Testis (tissue), 3 donors: ENCODE measurements around the gene DUS1L. TPM values are rescaled to one million over a fixed set of nuclear protein-coding genes. Genes with fewer than 3 reads are reported as not detected.

Source experiments
- DNase-seq: peaks from one replicate; pipeline ENCODE4 v3.0.0-alpha.2; 2019
- H3K27ac ChIP-seq, 2 donors: fragments of 200-600 bp; sonication (generic); one replicate each; pipeline ENCODE4 v1.5.1; 2019
- H3K27me3 ChIP-seq: fragments of 200-600 bp; sonication (generic); one replicate; pipeline ENCODE4 v1.5.1; 2019
- H3K36me3 ChIP-seq: fragments of 200-600 bp; sonication (generic); one replicate; pipeline ENCODE4 v1.5.1; 2017; ENCODE audit warnings: low read depth; ENCODE audit errors: missing control alignments
- H3K4me1 ChIP-seq: fragments of 200-600 bp; sonication (generic); one replicate; pipeline ENCODE4 v1.5.1; 2019
- H3K4me3 ChIP-seq, 2 donors: fragments of 200-600 bp; sonication (generic); one replicate each; pipeline ENCODE4 v1.5.1; 2017 to 2019
- H3K9me3 ChIP-seq: fragments of 200-600 bp; sonication (generic); one replicate; pipeline ENCODE4 v1.5.1; 2017
- POLR2A ChIP-seq: fragments of 450-650 bp; IDR thresholded peaks from one replicate; pipeline ENCODE4 v1.6.1; 2017; ENCODE audit warnings: antibody characterized with exemption, mild to moderate bottlenecking, moderate library complexity
- WGBS, 2 donors: methylation state at CpG; one replicate each; pipeline ENCODE4 v1.1.5; 2018; 5-methylcytosine and 5-hydroxymethylcytosine counted together
- intact Hi-C: fragments of 100-400 bp; cut with DNase I; formaldehyde crosslinking; loops from one replicate; pipeline ENCODE4 v1.15.1; 2023; ENCODE audit warnings: low total_unique reads
- polyA plus RNA-seq: library from polyadenylated mRNA; stranded (reverse); fragments of 350-450 nt; fragmentation: Illumina TruSeq; extraction: RNeasy Lipid Tissue Mini Kit (QIAGEN cat#74804); gene quantifications from one replicate; pipeline ENCODE4 v1.2.3, GENCODE V29; 2014; ENCODE audit warnings: low read depth, low replicate concordance; ENCODE audit not compliant: insufficient read depth
- total RNA-seq, 2 donors: library from RNA; depleted of rRNA; stranded (reverse); fragments of >200 nt; gene quantifications; one replicate each; pipeline ENCODE4 v1.2.3, GENCODE V29; 2016
- TF ChIP-seq, protein P1 (sequence below), 3 experiments: fragments of 450-650 bp in 2 of 3; fragments of 200-600 bp in 1 of 3; sonication (generic) in 1 of 3; IDR thresholded peaks; one replicate each; pipeline ENCODE4 v1.5.1; 2016 to 2019; ENCODE audit warnings: antibody characterized with exemption in 3 of 3, mild to moderate bottlenecking in 2 of 3, moderate library complexity in 1 of 3

DUS1L gene
- total and polyA plus RNA-seq, 3 donors from 2014 or later = 117 to 132 (median 127) TPM

DNA sequence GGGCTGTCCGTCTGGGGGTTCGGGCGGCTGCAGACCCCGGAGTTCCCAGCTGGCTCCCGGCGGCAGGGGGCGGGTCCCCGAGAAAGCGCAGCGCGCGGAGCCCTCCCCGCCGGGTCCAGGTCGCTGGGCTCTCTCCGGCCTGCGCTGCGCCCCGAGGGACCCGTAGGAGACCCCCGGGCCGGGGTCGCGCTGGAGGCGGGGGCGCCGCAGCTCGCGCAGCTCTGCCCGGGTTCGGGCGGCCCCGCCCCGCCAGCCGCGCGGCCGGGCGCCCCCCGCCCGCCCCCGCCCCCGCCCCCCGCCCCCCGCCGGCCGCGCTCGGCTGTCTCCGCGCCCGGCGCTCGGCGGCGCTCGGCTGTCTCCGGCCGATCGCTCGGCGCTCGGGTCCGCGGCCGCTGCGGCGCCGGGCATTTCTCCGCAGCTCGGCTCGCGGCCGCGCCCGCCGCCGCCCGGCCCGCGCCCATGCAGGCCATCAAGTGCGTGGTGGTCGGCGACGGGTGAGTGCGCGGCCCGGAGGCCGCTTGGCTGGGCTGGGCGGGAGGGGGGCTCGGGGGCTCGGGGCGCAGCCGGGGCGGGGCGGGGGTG, 34.2 kb downstream of the DUS1L start, which contains the start of gene RAC3:
Gene RAC3, plus strand, starts transcription at position 376 of the 582 bp plus-strand sequence. Its CDS starts 84 bp downstream, at position 460.
- no peak for DNase-seq
- intact Hi-C loops = loop anchor here (10.0 kb wide), 1 partner anchor 123 kb away; no protein-coding TSS in a partner anchor

DNA sequence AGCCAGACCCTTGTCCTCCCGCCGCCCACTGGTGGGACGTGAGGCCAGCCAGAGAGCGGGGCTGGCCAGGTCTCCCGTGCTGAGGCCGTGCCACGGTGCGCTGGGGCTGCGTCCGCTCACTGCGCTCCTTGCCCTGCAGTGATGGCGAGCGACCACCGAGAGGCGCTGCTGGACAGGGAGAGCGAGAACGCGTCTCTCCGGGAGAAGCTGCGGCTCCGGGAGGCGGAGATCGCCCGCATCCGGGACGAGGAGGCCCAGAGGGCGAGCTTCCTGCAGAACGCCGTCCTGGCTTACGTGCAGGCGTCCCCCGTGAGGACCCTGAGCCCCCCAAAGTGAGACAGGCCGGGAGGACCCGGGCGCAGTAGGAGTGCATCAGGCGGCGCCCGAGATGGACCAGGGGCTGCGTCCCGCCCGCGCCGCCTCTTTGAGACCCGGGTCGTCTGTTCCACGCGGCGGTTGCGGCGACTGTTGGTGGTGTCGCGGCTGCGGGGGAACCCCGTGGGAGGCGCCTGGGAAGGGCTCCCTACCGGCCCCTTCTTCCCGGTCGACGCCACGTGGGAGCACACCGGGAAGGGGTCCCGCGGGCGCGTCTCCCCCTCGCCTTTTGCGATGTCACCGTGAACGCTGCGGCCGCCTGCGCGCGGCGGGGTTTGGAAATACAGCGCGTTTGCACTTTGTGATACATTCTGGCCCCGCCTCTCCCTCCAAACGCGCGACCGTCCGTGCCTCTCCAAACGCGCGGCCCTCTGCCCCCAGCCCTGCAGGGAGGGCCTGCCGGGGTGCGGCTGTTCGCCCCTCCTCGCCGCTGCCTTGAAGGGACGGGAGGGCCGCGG, 34.9 kb downstream of the DUS1L start:
- no peak for TF ChIP-seq POLR2A
- TF ChIP-seq, protein P1, sequence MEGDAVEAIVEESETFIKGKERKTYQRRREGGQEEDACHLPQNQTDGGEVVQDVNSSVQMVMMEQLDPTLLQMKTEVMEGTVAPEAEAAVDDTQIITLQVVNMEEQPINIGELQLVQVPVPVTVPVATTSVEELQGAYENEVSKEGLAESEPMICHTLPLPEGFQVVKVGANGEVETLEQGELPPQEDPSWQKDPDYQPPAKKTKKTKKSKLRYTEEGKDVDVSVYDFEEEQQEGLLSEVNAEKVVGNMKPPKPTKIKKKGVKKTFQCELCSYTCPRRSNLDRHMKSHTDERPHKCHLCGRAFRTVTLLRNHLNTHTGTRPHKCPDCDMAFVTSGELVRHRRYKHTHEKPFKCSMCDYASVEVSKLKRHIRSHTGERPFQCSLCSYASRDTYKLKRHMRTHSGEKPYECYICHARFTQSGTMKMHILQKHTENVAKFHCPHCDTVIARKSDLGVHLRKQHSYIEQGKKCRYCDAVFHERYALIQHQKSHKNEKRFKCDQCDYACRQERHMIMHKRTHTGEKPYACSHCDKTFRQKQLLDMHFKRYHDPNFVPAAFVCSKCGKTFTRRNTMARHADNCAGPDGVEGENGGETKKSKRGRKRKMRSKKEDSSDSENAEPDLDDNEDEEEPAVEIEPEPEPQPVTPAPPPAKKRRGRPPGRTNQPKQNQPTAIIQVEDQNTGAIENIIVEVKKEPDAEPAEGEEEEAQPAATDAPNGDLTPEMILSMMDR (IDR thresholded peaks at IDR 0.05) = peak; percentile 90 to 98 (median 90)
- H3K27ac ChIP-seq = peak overlapping the region; percentile 50 to 68
- peak; percentile 86 for DNase-seq
- no peaks in the 10 kb centered on the region for H3K27me3 ChIP-seq
- no peaks in the 10 kb centered on the region for H3K36me3 ChIP-seq
- intact Hi-C loops = loop anchor here (10.0 kb wide), 1 partner anchor 124 kb away; no protein-coding TSS in a partner anchor
- 0% methylated on average over 24 to 41 of the region's 94 CpGs for WGBS, 2 donors
- no peaks in the 10 kb centered on the region for H3K9me3 ChIP-seq
- peaks cover 24% of the 10 kb centered on the region for H3K4me1 ChIP-seq
- peak overlapping the region; percentile 43 to 66 for H3K4me3 ChIP-seq

More for the DNA sequence above, 34.2 kb downstream of the DUS1L start, which contains the start of gene RAC3:
- Histone ChIP-seq H3K9me3 (no peaks in the 10 kb centered on the region), H3K4me1 (peaks cover 26% of the 10 kb centered on the region), H3K36me3 (no peaks in the 10 kb centered on the region), H3K27me3 (no peaks in the 10 kb centered on the region), H3K4me3 (peak within 1 kb of the TSS; percentile 43 to 66), H3K27ac (peak within 1 kb of the TSS; percentile 50 to 68)
- WGBS, 2 donors = 2% methylated on average over 9 of the region's 96 CpGs; no CpG with 5 or more reads in 1 of the 2 donors
- TF ChIP-seq, protein P1 (IDR thresholded peaks at IDR 0.05) = no peak
- no peak for TF ChIP-seq POLR2A

DNA sequence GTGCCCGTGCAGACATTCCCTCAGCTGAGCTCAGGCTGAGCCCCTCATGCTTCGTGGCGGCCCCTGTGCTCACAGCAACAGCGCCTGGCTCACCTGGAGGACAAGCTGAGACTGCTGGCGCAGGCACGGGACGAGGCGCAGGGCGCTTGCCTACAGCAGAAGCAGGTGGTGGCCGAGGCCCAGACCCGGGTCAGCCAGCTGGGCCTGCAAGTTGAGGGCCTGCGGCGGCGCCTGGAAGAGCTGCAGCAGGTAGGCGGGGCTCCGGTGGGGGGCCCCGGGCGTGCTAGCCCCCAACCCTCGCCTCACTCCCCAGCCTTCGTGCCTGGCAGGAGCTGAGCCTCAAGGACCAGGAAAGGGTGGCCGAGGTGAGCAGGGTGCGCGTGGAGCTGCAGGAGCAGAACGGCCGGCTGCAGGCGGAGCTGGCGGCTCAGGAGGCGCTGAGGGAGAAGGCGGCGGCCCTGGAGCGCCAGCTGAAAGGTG, 35.6 kb downstream of the DUS1L start:
- H3K36me3 ChIP-seq = no peaks in the 10 kb centered on the region
- no peak for TF ChIP-seq POLR2A
- TF ChIP-seq, protein P1 (IDR thresholded peaks at IDR 0.05) = no peak
- H3K4me3 ChIP-seq = peak overlapping the region in 1 of 2 donors; percentile 66
- intact Hi-C loops = loop anchor here (10.0 kb wide), 1 partner anchor 125 kb away; no protein-coding TSS in a partner anchor
- 34 to 40% methylated on average over 1 to 29 of the region's 31 CpGs for WGBS, 2 donors
- DNase-seq = no peak
- H3K4me1 ChIP-seq = peaks cover 24% of the 10 kb centered on the region
- H3K27me3 ChIP-seq = no peaks in the 10 kb centered on the region
- H3K9me3 ChIP-seq = no peaks in the 10 kb centered on the region
- H3K27ac ChIP-seq = peak overlapping the region in 1 of 2 donors; percentile 68

DNA sequence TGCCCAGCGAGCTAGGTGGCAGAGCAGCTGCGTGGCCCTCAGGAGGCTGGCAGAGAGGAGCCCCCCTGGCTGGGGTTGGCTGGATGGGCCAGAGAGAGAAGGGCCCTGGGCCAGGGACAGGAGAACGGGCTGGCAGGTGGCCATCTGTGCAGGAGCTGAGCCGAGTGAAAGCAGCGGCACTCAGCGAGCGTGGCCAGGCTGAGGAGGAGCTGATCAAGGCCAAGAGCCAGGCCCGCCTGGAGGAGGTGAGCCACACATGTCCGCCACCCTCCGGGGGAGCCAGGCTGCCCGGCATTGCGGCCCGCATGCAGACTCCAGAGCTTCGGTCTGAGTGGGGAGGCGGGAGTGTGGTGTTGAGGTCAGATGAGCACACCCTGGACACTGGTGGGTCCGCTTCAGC, 36.2 kb downstream of the DUS1L start:
- Histone ChIP-seq H3K27me3 (no peaks in the 10 kb centered on the region), H3K36me3 (no peaks in the 10 kb centered on the region), H3K27ac (no peak overlapping the region), H3K9me3 (no peaks in the 10 kb centered on the region), H3K4me1 (peaks cover 24% of the 10 kb centered on the region), H3K4me3 (no peak overlapping the region)
- TF ChIP-seq, protein P1 (IDR thresholded peaks at IDR 0.05) = no peak
- no peak for TF ChIP-seq POLR2A
- peak; percentile 87 for DNase-seq
- 78 to 81% methylated on average over 8 to 16 of the region's 16 CpGs for WGBS, 2 donors
- intact Hi-C loops = no loop called here
